GM12878 (cell line): Measurements from ENCODE around the gene SIRT2. TPM values are rescaled to one million over a fixed set of nuclear protein-coding genes. Genes with fewer than 3 reads are reported as not detected.

Source experiments
- ATAC-seq: fragments of 200-7000 bp; cut with Tn5 transposase; 3 replicates; pipeline ENCODE4 v1.9.1; 2020; ENCODE audit warnings: mild to moderate bottlenecking, moderate library complexity
- BruUV-seq: library from RNA; stranded (reverse); fragments of 400-500 nt; replicated peaks from 2 replicates; lab custom pipeline; 2021; lab: Mats Ljungman, UMichigan
- CTCF ChIA-PET: fragments of 300-600 bp; sonication (Branson Sonifier 250); formaldehyde crosslinking; extraction: SDS; loops from one replicate; lab custom pipeline; 2021; ENCODE audit warnings: inconsistent platforms; lab: Yijun Ruan, JAX
- POLR2A ChIA-PET: fragments of 350-600 bp; formaldehyde crosslinking; extraction: SDS; loops from one replicate; lab custom pipeline; 2021; ENCODE audit warnings: inconsistent platforms; lab: Charles Lee
- RAD21 ChIA-PET: fragments of 300-600 bp; sonication (Branson Sonifier 250); formaldehyde crosslinking; loops from one replicate; lab custom pipeline; 2023; ENCODE audit warnings: antibody characterized with exemption; ENCODE audit not compliant: unreplicated experiment; lab: Charles Lee
- SMC1A ChIA-PET: fragments of 300-600 bp; sonication (Branson Sonifier 250); formaldehyde crosslinking; loops from one replicate; lab custom pipeline; 2023; ENCODE audit not compliant: unreplicated experiment, uncharacterized antibody; lab: Charles Lee
- DNase-seq: peaks from one replicate; pipeline ENCODE4 v3.0.0-alpha.2; 2011; ENCODE audit warnings: low read depth, low spot score
- FAIRE-seq: peaks from 3 replicates; lab custom pipeline; 2011; peaks lifted over from hg19 to GRCh38; lab: Jason Lieb, UNC
- H2AFZ ChIP-seq: 2 replicates; pipeline ENCODE4 v1.6.0; 2011; ENCODE audit warnings: low read depth, low read length, control low read depth; ENCODE audit not compliant: control insufficient read depth
- H3K27ac ChIP-seq: 2 replicates; pipeline ENCODE4 v1.5.1; 2011; ENCODE audit warnings: control low read depth; ENCODE audit not compliant: control insufficient read depth, insufficient read depth
- H3K27me3 ChIP-seq, 2 experiments: replicated peaks in 1 of 2; 2 replicates each; pipeline versions ENCODE4 v1.6.0 to v1.6.1; 2011; ENCODE audit warnings: low read length in 1 of 2; ENCODE audit not compliant: control insufficient read depth in 2 of 2, insufficient read depth in 2 of 2
- H3K36me3 ChIP-seq, 2 experiments: 2 replicates each; pipeline ENCODE4 v1.5.1; 2011; ENCODE audit warnings: low read length in 1 of 2; ENCODE audit not compliant: control insufficient read depth in 2 of 2, insufficient read depth in 2 of 2
- H3K4me1 ChIP-seq: 2 replicates; pipeline ENCODE4 v1.6.1; 2011; ENCODE audit warnings: mild to moderate bottlenecking, low read length, moderate library complexity, mixed read lengths; ENCODE audit not compliant: control insufficient read depth, insufficient read depth
- H3K4me2 ChIP-seq: 2 replicates; pipeline ENCODE4 v1.6.0; 2011; ENCODE audit warnings: control low read depth; ENCODE audit not compliant: control insufficient read depth, insufficient read depth
- H3K4me3 ChIP-seq: fragments of 200-600 bp; sonication (generic); 2 replicates; pipeline ENCODE4 v1.5.1; 2016
- H3K79me2 ChIP-seq: 2 replicates; pipeline ENCODE4 v1.6.0; 2011; ENCODE audit warnings: low read length; ENCODE audit not compliant: control insufficient read depth, insufficient read depth
- H3K9ac ChIP-seq: 2 replicates; pipeline ENCODE4 v1.8.0; 2011; ENCODE audit warnings: low read length, control low read depth, mixed read lengths; ENCODE audit not compliant: control insufficient read depth, insufficient read depth
- H3K9me3 ChIP-seq: replicated peaks from 3 replicates; pipeline ENCODE4 v1.5.1; 2011; ENCODE audit warnings: mild to moderate bottlenecking, low read length; ENCODE audit not compliant: control insufficient read depth, insufficient read depth
- H4K20me1 ChIP-seq: 2 replicates; pipeline ENCODE4 v1.6.0; 2011; ENCODE audit not compliant: control insufficient read depth, insufficient read depth
- GABPA ChIP-seq: IDR thresholded peaks from 2 replicates; pipeline ENCODE4 v1.6.1; 2014; ENCODE audit warnings: antibody characterized with exemption, low read depth, mild to moderate bottlenecking, inconsistent platforms
- POLR2A ChIP-seq: IDR thresholded peaks from 2 replicates; pipeline ENCODE4 v1.6.1; 2011; ENCODE audit warnings: low read depth, mild to moderate bottlenecking, low read length
- SUZ12 ChIP-seq: fragments of 200-600 bp; sonication (generic); IDR thresholded peaks from one replicate; pipeline ENCODE4 v1.6.1; 2018; ENCODE audit warnings: antibody characterized with exemption, mild to moderate bottlenecking; ENCODE audit not compliant: unreplicated experiment
- WGBS: methylation state at CpG from one replicate; pipeline ENCODE4 v1.1.6; 2016; ENCODE audit warnings: low lambda C conversion rate; ENCODE audit not compliant: insufficient replicate concordance, insufficient coverage; ENCODE audit errors: missing lambda C conversion rate; 5-methylcytosine and 5-hydroxymethylcytosine counted together
- in situ Hi-C: fragments of 300-500 bp; cut with MboI; formaldehyde crosslinking; loops from 9 replicates; pipeline ENCODE4 v1.14.3; 2018; ENCODE audit warnings: mixed read lengths
- intact Hi-C: fragments of 100-400 bp; cut with micrococcal nuclease; formaldehyde crosslinking; loops from one replicate; pipeline ENCODE4 v1.14.2; 2022; ENCODE audit not compliant: unreplicated experiment
- polyA plus RNA-seq, 11 experiments: library from polyadenylated mRNA; depleted of rRNA in 4 of 11; unstranded in 6 of 11; stranded (reverse) in 5 of 11; fragments of >200 nt; fragmentation: Nextera tagmentation in 4 of 11; fragmentation: Illumina TruSeq in 1 of 11; extraction: Ambion mirVana in 4 of 11; extraction: Trizol in 1 of 11; gene quantifications; 1 replicate in 1 of 11; 2 replicates in 10 of 11; pipeline versions ENCODE4 v1.2.1 to v1.2.3, GENCODE V29; 2011 to 2016; ENCODE audit warnings: inconsistent platforms in 2 of 11, missing spikeins in 2 of 11, low read depth in 1 of 11
- total RNA-seq, 4 experiments: library from RNA; depleted of rRNA in 3 of 4; stranded (reverse); fragments of >200 nt in 3 of 4; fragmentation: Illumina TruSeq in 1 of 4; extraction: Trizol in 1 of 4; gene quantifications; 2 replicates each; pipeline versions ENCODE4 v1.2.1 to v1.2.3, GENCODE V29; 2013 to 2021
- TF ChIP-seq, protein P1 (sequence below): IDR thresholded peaks from 2 replicates; pipeline ENCODE4 v1.6.1; 2012; ENCODE audit warnings: improper control_type of control experiment, low read depth, low read length; ENCODE audit not compliant: insufficient replicate concordance

SIRT2 gene
- total and polyA plus RNA-seq, 10 of the 15 experiments (the other 5 are each of a cell fraction or from before 2014, with no cell fraction given), result 1.4 to 38.7 (median 24.1) TPM

DNA sequence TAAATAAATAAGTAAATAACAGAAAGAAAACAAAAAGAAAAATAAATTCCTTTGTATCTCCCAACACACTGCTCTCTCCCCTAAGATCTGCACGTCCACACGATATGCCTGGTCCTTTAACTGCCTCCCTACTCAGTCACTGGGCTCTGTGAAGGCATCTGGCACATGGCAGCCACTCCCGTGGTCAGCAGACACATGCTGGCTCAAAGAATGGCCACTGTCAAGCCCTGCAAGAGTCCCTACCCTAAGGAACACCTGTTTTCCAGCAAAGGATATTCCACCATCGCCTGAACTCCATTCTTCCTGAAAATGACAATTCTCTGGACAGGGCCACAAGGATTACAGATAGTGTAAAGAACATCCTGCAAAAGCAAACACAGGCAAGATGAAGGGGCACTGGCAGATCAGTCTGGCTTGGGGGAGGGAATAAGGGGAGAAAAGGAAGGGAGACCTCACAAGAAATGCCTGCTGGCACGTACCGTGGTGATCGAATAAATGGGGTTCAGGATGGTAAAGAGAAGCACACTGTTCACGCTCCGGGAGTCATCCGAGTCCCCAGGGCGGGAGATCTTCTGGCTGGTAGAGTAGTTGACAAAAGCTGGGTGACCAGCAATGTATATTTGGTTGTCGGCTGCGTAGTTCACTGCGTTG is 53.9 kb downstream of the SIRT2 start:
- FAIRE-seq (no peak), ATAC-seq (no peak), DNase-seq (no peak)
- no peaks in the 10 kb centered on the region for H3K27me3 ChIP-seq
- H3K36me3 ChIP-seq, result peaks cover 35 to 60% of the 10 kb centered on the region in 2 experiments
- H3K4me2 ChIP-seq, result peak overlapping the region; percentile 41
- WGBS, result 94% methylated on average over 14 of the region's 14 CpGs
- no peak overlapping the region for H3K27ac ChIP-seq
- ChIA-PET POLR2A (interaction anchor here (3.8 kb wide), 1 partner anchor 12 kb away, joined by 43 read pairs; the partner anchor contains the start of gene ECH1), CTCF (interaction anchor here (0.9 to 4.1 kb wide), 3 partner anchors 15 to 42 kb away, joined by 3 to 20 read pairs (median 3); no protein-coding TSS in a partner anchor), RAD21 (interaction anchor here (0.8 to 1.2 kb wide), 3 partner anchors 14 to 42 kb away, joined by 3 to 4 read pairs (median 4); partner anchors contain the start of gene ECH1), SMC1A (interaction anchor here (1.0 kb wide), 2 partner anchors 24 to 85 kb away, joined by 3 read pairs; partner anchors contain the start of genes MRPS12 and SARS2)
- in situ Hi-C loops, result no loop called here
- TF ChIP-seq POLR2A (peak; percentile 28; the same call in 1 of the 2 replicates), GABPA (no peak), SUZ12 (no peak)
- TF ChIP-seq, protein P1, sequence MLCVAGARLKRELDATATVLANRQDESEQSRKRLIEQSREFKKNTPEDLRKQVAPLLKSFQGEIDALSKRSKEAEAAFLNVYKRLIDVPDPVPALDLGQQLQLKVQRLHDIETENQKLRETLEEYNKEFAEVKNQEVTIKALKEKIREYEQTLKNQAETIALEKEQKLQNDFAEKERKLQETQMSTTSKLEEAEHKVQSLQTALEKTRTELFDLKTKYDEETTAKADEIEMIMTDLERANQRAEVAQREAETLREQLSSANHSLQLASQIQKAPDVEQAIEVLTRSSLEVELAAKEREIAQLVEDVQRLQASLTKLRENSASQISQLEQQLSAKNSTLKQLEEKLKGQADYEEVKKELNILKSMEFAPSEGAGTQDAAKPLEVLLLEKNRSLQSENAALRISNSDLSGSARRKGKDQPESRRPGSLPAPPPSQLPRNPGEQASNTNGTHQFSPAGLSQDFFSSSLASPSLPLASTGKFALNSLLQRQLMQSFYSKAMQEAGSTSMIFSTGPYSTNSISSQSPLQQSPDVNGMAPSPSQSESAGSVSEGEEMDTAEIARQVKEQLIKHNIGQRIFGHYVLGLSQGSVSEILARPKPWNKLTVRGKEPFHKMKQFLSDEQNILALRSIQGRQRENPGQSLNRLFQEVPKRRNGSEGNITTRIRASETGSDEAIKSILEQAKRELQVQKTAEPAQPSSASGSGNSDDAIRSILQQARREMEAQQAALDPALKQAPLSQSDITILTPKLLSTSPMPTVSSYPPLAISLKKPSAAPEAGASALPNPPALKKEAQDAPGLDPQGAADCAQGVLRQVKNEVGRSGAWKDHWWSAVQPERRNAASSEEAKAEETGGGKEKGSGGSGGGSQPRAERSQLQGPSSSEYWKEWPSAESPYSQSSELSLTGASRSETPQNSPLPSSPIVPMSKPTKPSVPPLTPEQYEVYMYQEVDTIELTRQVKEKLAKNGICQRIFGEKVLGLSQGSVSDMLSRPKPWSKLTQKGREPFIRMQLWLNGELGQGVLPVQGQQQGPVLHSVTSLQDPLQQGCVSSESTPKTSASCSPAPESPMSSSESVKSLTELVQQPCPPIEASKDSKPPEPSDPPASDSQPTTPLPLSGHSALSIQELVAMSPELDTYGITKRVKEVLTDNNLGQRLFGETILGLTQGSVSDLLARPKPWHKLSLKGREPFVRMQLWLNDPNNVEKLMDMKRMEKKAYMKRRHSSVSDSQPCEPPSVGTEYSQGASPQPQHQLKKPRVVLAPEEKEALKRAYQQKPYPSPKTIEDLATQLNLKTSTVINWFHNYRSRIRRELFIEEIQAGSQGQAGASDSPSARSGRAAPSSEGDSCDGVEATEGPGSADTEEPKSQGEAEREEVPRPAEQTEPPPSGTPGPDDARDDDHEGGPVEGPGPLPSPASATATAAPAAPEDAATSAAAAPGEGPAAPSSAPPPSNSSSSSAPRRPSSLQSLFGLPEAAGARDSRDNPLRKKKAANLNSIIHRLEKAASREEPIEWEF, result no peak
- H4K20me1 ChIP-seq, result peaks cover 12% of the 10 kb centered on the region
- H3K4me1 ChIP-seq, result peaks cover 26% of the 10 kb centered on the region
- H2AFZ ChIP-seq, result no peak overlapping the region
- no peak overlapping the region for H3K9ac ChIP-seq
- intact Hi-C loops, result no loop called here
- H3K79me2 ChIP-seq, result peaks cover 61% of the 10 kb centered on the region
- H3K9me3 ChIP-seq, result no peaks in the 10 kb centered on the region
- BruUV-seq, result no TSS peak
- H3K4me3 ChIP-seq, result no peak overlapping the region
